ENCODE measurements around the gene AKR1B1. TPM values are rescaled to one million over a fixed set of nuclear protein-coding genes. Genes with fewer than 3 reads are reported as not detected.

Gene AKR1B1
- total and polyA plus RNA-seq, 2 of the 4 experiments (the other 2 are of a cell fraction) = 90.9 to 201 TPM

DNA sequence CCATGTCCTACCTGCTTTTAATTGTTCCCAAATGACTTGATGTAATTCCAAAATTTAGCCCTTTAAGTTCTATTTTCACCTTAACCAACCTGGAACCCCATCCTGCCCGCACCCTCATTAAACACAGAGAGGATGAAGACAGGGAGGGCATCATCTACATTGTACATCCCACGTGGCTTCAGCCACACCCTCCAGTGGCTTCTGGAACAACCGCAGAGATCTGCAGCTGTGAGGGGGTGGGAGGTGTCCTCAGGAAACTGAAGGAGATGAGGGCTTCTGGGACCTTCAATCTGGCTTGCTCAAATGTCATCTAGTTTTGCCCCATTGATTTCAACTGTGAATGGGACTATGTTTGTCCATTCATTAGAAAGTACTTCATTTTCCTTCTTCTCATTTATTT, 39.0 kb downstream of the AKR1B1 start:
- DNase-seq (no peak), ATAC-seq (ENCODE audit: low read depth) (no peak)
- dilution Hi-C loops (cut with HindIII; ENCODE audit: low sequenced_read_pairs, unreplicated experiment) = no loop called here
- no peaks in the 10 kb centered on the region for H4K20me1 ChIP-seq (ENCODE audit: insufficient read depth, low read length)
- no peak overlapping the region for H3K27ac ChIP-seq (ENCODE audit: insufficient read depth, low read length)
- H2BK20ac ChIP-seq (ENCODE audit: low read depth, low read length) = no peak overlapping the region
- no peaks in the 10 kb centered on the region for H3K9me3 ChIP-seq (ENCODE audit: control insufficient read depth, insufficient read depth, low read length)
- no peak overlapping the region for H3K23ac ChIP-seq (ENCODE audit: low read depth, low read length)
- ChIA-PET POLR2A (ENCODE audit: unreplicated experiment) (no interaction called here), CTCF (no interaction called here)
- H3K18ac ChIP-seq (ENCODE audit: low read depth, low read length) = no peak overlapping the region
- H2BK5ac ChIP-seq (ENCODE audit: low read depth, low read length, poor library complexity, severe bottlenecking) = no peak overlapping the region
- no peaks in the 10 kb centered on the region for H3K4me1 ChIP-seq (ENCODE audit: control insufficient read depth, insufficient read depth, low read length)
- H3K4me2 ChIP-seq (ENCODE audit: low read depth, low read length) = no peak overlapping the region
- no peak overlapping the region for H4K5ac ChIP-seq (ENCODE audit: low read depth, low read length)
- no peak overlapping the region for H4K91ac ChIP-seq (ENCODE audit: insufficient read depth, low read depth, low read length)
- TF ChIP-seq POLR2A (IDR thresholded peaks at IDR 0.05; ENCODE audit: low read depth, low read length) (no peak), RAD21 (IDR thresholded peaks at IDR 0.05; ENCODE audit: low read length) (no peak), CEBPB (IDR thresholded peaks at IDR 0.05; ENCODE audit: low read depth, low read length) (no peak), SMC3 (IDR thresholded peaks at IDR 0.05; ENCODE audit: low read depth, low read length) (no peak)
- no peak overlapping the region for H4K8ac ChIP-seq (ENCODE audit: low read depth in 2 of 2, low read length in 2 of 2)
- no peak overlapping the region for H3K4ac ChIP-seq (ENCODE audit: low read depth, low read length)
- intact Hi-C loops (cut with micrococcal nuclease) = loop anchor here (1.0 to 5.0 kb wide), 3 partner anchors 279 to 1708 kb away; no protein-coding TSS in a partner anchor
- H3K14ac ChIP-seq (replicated peaks; ENCODE audit: low read depth, low read length) = no peak overlapping the region
- WGBS, 2 experiments (ENCODE audit: extremely low coverage in 2 of 2, insufficient read length in 1 of 2) = no CpG with 5 or more reads among the region's 3 CpGs
- H2BK15ac ChIP-seq (ENCODE audit: low read depth, low read length) = no peak overlapping the region
- no peak overlapping the region for H3K4me3 ChIP-seq (ENCODE audit: insufficient read depth, low read depth, low read length)
- no peak overlapping the region for H3K9ac ChIP-seq (ENCODE audit: low read depth, low read length)
- no peak overlapping the region for H2AFZ ChIP-seq (replicated peaks; ENCODE audit: low read length, poor library complexity)
- peaks cover 15% of the 10 kb centered on the region for H3K27me3 ChIP-seq (ENCODE audit: control insufficient read depth, insufficient read depth, low read length)
- no peaks in the 10 kb centered on the region for H3K9me1 ChIP-seq (ENCODE audit: insufficient read depth, low read length)
- no peak overlapping the region for H2AK9ac ChIP-seq (replicated peaks; ENCODE audit: low read depth, low read length, poor library complexity)
- H3K79me1 ChIP-seq (ENCODE audit: low read depth in 1 of 2, low read length in 2 of 2) = no peaks in the 10 kb centered on the region
- H3K36me3 ChIP-seq (ENCODE audit: control insufficient read depth, insufficient read depth, low read length) = no peaks in the 10 kb centered on the region
- H2AK5ac ChIP-seq (ENCODE audit: low read depth, low read length) = no peak overlapping the region
- H3K56ac ChIP-seq (ENCODE audit: extremely low read depth, insufficient read depth, low read length) = no peak overlapping the region
- BruUV-seq (replicated peaks) = no TSS peak
- in situ Hi-C loops (cut with MboI; ENCODE audit: low sequenced_read_pairs) = no loop called here
- H2BK120ac ChIP-seq (ENCODE audit: low read depth, low read length) = no peak overlapping the region

Data from IMR-90 (cell line).